H1 (cell line): ENCODE measurements around the gene TOP3B. TPM values are rescaled to one million over a fixed set of nuclear protein-coding genes. Genes with fewer than 3 reads are reported as not detected.

Experiments used
- CBX5 ChIP-seq: fragments of 300-800, 300-1000 bp; sonication (generic); IDR thresholded peaks from 2 replicates; pipeline ENCODE4 v1.7.1; 2016; ENCODE audit warnings: antibody characterized with exemption, low read length, low read depth
- RXRA ChIP-seq: IDR thresholded peaks from 2 replicates; pipeline ENCODE4 v1.6.1; 2011; ENCODE audit warnings: low read depth, mild to moderate bottlenecking, low read length, moderate library complexity; ENCODE audit not compliant: insufficient read depth
- polyA plus RNA-seq, 7 experiments: library from polyadenylated mRNA; depleted of rRNA in 3 of 7; stranded (reverse) in 5 of 7; unstranded in 2 of 7; fragments of >200 nt in 5 of 7; fragments of 200-250 nt in 2 of 7; gene quantifications; 1 replicate in 5 of 7; 2 replicates in 1 of 7; 4 replicates in 1 of 7; pipeline versions ENCODE4 v1.2.1 to v1.2.3, GENCODE V29; 2011 to 2013; ENCODE audit warnings: missing spikeins in 2 of 7, mixed read lengths in 2 of 7
- total RNA-seq: library from RNA; stranded (reverse); fragmentation: NEBNext Ultra II Directional; extraction: Animal tissue kit (Norgen Biotek cat#: 25700); gene quantifications from 2 replicates; pipeline ENCODE4 v1.2.1, GENCODE V29; 2021
- TF ChIP-seq, protein P1 (sequence below), 3 experiments: IDR thresholded peaks; 1 replicate in 2 of 3; 2 replicates in 1 of 3; pipeline versions ENCODE4 v1.5.1 to v1.6.1; 2011; ENCODE audit warnings: low read length in 3 of 3, mild to moderate bottlenecking in 3 of 3, inconsistent platforms in 2 of 3, low read depth in 1 of 3, moderate library complexity in 1 of 3; ENCODE audit not compliant: insufficient read depth in 1 of 3; ENCODE audit errors: control extremely low read depth in 1 of 3

Gene TOP3B
- total and polyA plus RNA-seq, 2 of the 8 experiments (the other 6 are each of a cell fraction or from before 2014, with no cell fraction given): 30.4 to 52.8 TPM

DNA sequence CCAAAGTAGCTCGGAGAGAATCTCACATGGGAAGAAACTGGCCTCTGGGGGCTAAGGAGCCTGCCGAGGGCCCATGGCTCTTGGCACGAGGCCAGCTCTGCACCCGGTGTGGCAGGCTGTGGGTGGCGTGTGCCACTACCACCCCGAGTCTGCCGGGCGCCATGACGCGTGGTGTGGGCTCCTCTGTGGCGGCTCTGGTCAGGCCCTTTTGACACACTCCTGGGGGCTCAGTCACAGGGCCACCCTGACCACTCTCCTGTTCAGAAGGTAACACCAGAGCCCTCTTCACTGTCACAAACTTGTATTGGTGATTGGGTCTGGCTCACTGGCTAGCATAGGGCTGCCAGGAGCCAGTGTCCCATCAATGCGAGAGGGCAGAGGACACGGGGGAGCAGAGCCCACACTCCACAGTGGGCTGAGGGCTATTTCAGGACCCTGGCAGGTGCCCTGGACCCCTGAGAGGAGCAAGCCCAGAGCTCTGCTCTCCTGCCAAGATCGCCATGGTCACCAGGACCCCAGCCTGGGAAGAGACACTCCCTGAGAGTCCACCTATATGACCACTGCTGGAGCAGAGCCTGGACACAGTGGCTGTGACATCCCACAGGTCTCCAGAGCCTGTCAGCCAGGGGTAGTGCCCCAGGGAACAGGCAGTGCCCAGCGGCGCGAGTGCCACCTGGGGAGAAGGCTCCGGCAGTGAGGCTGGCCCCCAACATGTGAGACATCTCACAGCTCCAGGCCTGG is 21.3 kb downstream of the TOP3B start (continued):
- TF ChIP-seq, protein P1, sequence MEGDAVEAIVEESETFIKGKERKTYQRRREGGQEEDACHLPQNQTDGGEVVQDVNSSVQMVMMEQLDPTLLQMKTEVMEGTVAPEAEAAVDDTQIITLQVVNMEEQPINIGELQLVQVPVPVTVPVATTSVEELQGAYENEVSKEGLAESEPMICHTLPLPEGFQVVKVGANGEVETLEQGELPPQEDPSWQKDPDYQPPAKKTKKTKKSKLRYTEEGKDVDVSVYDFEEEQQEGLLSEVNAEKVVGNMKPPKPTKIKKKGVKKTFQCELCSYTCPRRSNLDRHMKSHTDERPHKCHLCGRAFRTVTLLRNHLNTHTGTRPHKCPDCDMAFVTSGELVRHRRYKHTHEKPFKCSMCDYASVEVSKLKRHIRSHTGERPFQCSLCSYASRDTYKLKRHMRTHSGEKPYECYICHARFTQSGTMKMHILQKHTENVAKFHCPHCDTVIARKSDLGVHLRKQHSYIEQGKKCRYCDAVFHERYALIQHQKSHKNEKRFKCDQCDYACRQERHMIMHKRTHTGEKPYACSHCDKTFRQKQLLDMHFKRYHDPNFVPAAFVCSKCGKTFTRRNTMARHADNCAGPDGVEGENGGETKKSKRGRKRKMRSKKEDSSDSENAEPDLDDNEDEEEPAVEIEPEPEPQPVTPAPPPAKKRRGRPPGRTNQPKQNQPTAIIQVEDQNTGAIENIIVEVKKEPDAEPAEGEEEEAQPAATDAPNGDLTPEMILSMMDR (IDR thresholded peaks at IDR 0.05; ENCODE audit: control extremely low read depth in 1 of 3, insufficient read depth in 1 of 3, low read depth in 1 of 3, low read length in 3 of 3): no peak
- TF ChIP-seq CBX5 (no peak), RXRA (no peak)
